Endothelial cell of umbilical vein (primary cell): Measurements from ENCODE around the gene RHOV. TPM values are rescaled to one million over a fixed set of nuclear protein-coding genes. Genes with fewer than 3 reads are reported as not detected.

Experiments
- BruUV-seq: library from RNA; stranded (reverse); fragments of 400-500 nt; replicated peaks from 2 replicates; lab custom pipeline; 2021; lab: Mats Ljungman, UMichigan
- CTCF ChIA-PET: fragments of 300-600, 350-600 bp; sonication (Branson Sonifier 250); formaldehyde crosslinking; loops from one replicate; lab custom pipeline; 2021; ENCODE audit warnings: antibody characterized with exemption, inconsistent platforms; lab: Charles Lee
- POLR2A ChIA-PET: fragments of 300-600, 350-600 bp; sonication (Branson Sonifier 250); formaldehyde crosslinking; loops from one replicate; lab custom pipeline; 2021; ENCODE audit warnings: antibody characterized with exemption, inconsistent platforms; lab: Charles Lee
- DNase-seq: peaks from one replicate; pipeline ENCODE4 v3.0.0-alpha.2; 2011; ENCODE audit warnings: low read depth, low spot score
- FAIRE-seq: peaks from 2 replicates; lab custom pipeline; 2011; peaks lifted over from hg19 to GRCh38; lab: Jason Lieb, UNC
- H2AFZ ChIP-seq: 2 replicates; pipeline ENCODE4 v1.6.0; 2012; ENCODE audit warnings: low read depth, low read length, control low read depth, inconsistent platforms
- H3K27ac ChIP-seq: 2 replicates; pipeline ENCODE4 v1.5.1; 2011; ENCODE audit warnings: low read depth, mild to moderate bottlenecking, control low read depth, low read length, moderate library complexity; ENCODE audit not compliant: insufficient read depth
- H3K27me3 ChIP-seq, 2 experiments: 2 replicates each; pipeline versions ENCODE4 v1.6.0 to v1.6.1; 2011; ENCODE audit warnings: low read length in 2 of 2, mixed read lengths in 1 of 2; ENCODE audit not compliant: control insufficient read depth in 2 of 2, insufficient read depth in 2 of 2
- H3K36me3 ChIP-seq, 2 experiments: 2 replicates in 1 of 2; 3 replicates in 1 of 2; pipeline ENCODE4 v1.5.1; 2011; ENCODE audit warnings: low read length in 2 of 2, mild to moderate bottlenecking in 1 of 2, moderate library complexity in 1 of 2; ENCODE audit not compliant: control insufficient read depth in 2 of 2, insufficient read depth in 2 of 2; ENCODE audit errors: extremely low read depth in 1 of 2
- H3K4me1 ChIP-seq: 3 replicates; pipeline ENCODE4 v1.5.1; 2011; ENCODE audit warnings: mild to moderate bottlenecking, low read length; ENCODE audit not compliant: control insufficient read depth, insufficient read depth; ENCODE audit errors: extremely low read depth
- H3K4me2 ChIP-seq: 2 replicates; pipeline ENCODE4 v1.6.1; 2011; ENCODE audit warnings: low read length, control low read depth, mixed read lengths; ENCODE audit not compliant: insufficient read depth
- H3K4me3 ChIP-seq, 3 experiments: fragments of 200-600 bp in 1 of 3; sonication (generic), shearing (Covaris generic) in 1 of 3; replicated peaks in 1 of 3; 2 replicates each; pipeline ENCODE4 v1.5.1; 2011 to 2016; ENCODE audit warnings: control low read depth in 3 of 3, low read length in 3 of 3, mild to moderate bottlenecking in 2 of 3, inconsistent platforms in 1 of 3, low read depth in 1 of 3, moderate library complexity in 1 of 3; ENCODE audit not compliant: insufficient read depth in 1 of 3
- H3K79me2 ChIP-seq: 2 replicates; pipeline ENCODE4 v1.6.0; 2012; ENCODE audit warnings: low read length, inconsistent platforms; ENCODE audit not compliant: control insufficient read depth, insufficient read depth
- H3K9ac ChIP-seq: replicated peaks from 2 replicates; pipeline ENCODE3; 2011; ENCODE audit warnings: low read length, control low read depth; ENCODE audit not compliant: insufficient read depth; ENCODE audit errors: extremely low read depth
- H3K9me1 ChIP-seq: replicated peaks from 3 replicates; pipeline ENCODE4 v1.6.0; 2011; ENCODE audit warnings: mild to moderate bottlenecking, low read length; ENCODE audit not compliant: control insufficient read depth, insufficient read depth; ENCODE audit errors: extremely low read depth
- H3K9me3 ChIP-seq: replicated peaks from 2 replicates; pipeline ENCODE4 v1.5.1; 2012; ENCODE audit warnings: low read length, inconsistent platforms; ENCODE audit not compliant: control insufficient read depth, insufficient read depth
- H4K20me1 ChIP-seq: replicated peaks from 2 replicates; pipeline ENCODE3; 2011; ENCODE audit warnings: mild to moderate bottlenecking, low read length; ENCODE audit not compliant: control insufficient read depth, insufficient read depth; ENCODE audit errors: extremely low read depth
- CTCF ChIP-seq, 2 donors: IDR thresholded peaks; 1 replicate in 1 of 2; 2 replicates in 1 of 2; pipeline ENCODE4 v1.5.1; 2011; ENCODE audit warnings: low read length in 2 of 2, mild to moderate bottlenecking in 2 of 2, moderate library complexity in 2 of 2, control low read depth in 1 of 2, inconsistent platforms in 1 of 2, low read depth in 1 of 2; ENCODE audit not compliant: insufficient read depth in 1 of 2; ENCODE audit errors: extremely low read depth in 1 of 2
- EZH2 ChIP-seq: IDR thresholded peaks from 2 replicates; pipeline ENCODE4 v1.6.1; 2012; ENCODE audit warnings: borderline replicate concordance, low read depth, mild to moderate bottlenecking, moderate library complexity, low read length, inconsistent platforms; ENCODE audit not compliant: severe bottlenecking
- FOS ChIP-seq: IDR thresholded peaks from 2 replicates; pipeline ENCODE4 v1.6.1; 2011; ENCODE audit warnings: mild to moderate bottlenecking, low read length, moderate library complexity, borderline replicate concordance; ENCODE audit not compliant: insufficient read depth
- GATA2 ChIP-seq: IDR thresholded peaks from 2 replicates; pipeline ENCODE4 v1.7.0; 2011; ENCODE audit warnings: low read depth, mild to moderate bottlenecking, moderate library complexity, mixed read lengths, low read length; ENCODE audit not compliant: insufficient read length, insufficient read depth
- JUN ChIP-seq: IDR thresholded peaks from 2 replicates; pipeline ENCODE4 v1.6.1; 2011; ENCODE audit warnings: borderline replicate concordance, low read depth; ENCODE audit not compliant: insufficient read length, insufficient read depth
- MAX ChIP-seq: IDR thresholded peaks from 2 replicates; pipeline ENCODE4 v1.6.1; 2011; ENCODE audit not compliant: insufficient read depth, insufficient read length
- MYC ChIP-seq: IDR thresholded peaks from one replicate; pipeline ENCODE4 v1.6.1; 2011; ENCODE audit warnings: mild to moderate bottlenecking, low read depth, low read length
- POLR2A ChIP-seq: IDR thresholded peaks from 2 replicates; pipeline ENCODE4 v1.6.1; 2012; ENCODE audit warnings: low read depth, mild to moderate bottlenecking, control low read depth, low read length
- POLR2AphosphoS5 ChIP-seq: IDR thresholded peaks from 2 replicates; pipeline ENCODE4 v1.6.1; 2012; ENCODE audit warnings: low read depth, mild to moderate bottlenecking, control low read depth, low read length, moderate library complexity; ENCODE audit not compliant: insufficient read depth
- dilution Hi-C: fragments of 300-500 bp; cut with MboI; formaldehyde crosslinking; loops from one replicate; pipeline ENCODE4 v1.15.0; 2019; ENCODE audit warnings: low sequenced_read_pairs; ENCODE audit not compliant: extremely low pct_ligation_motif_present
- intact Hi-C: fragments of 100-400 bp; cut with micrococcal nuclease; formaldehyde crosslinking; loops from one replicate; pipeline ENCODE4 v1.10.0; 2022
- polyA plus RNA-seq, 4 experiments: library from polyadenylated mRNA; depleted of rRNA in 3 of 4; stranded (reverse) in 3 of 4; unstranded in 1 of 4; fragments of >200 nt; gene quantifications; 2 replicates each; pipeline versions ENCODE4 v1.2.1 to v1.2.3, GENCODE V29; 2011 to 2012; ENCODE audit warnings: missing spikeins in 1 of 4
- total RNA-seq: library from RNA; stranded (reverse); gene quantifications from 2 replicates; pipeline ENCODE4 v1.2.3, GENCODE V29; 2021

The RHOV gene
- total and polyA plus RNA-seq, 2 donors (not counting 3 experiments of a cell fraction or from before 2014, with no cell fraction given): 0.15 to 0.20 TPM

GRCh38 chr15:40845511-40846284, 28.3 kb downstream of the RHOV start:
- Histone ChIP-seq H3K9ac (no peak overlapping the region), H3K4me3 (no peak overlapping the region), H3K27me3 (peaks cover 11% of the 10 kb centered on the region in 2 experiments), H3K4me2 (no peak overlapping the region), H3K79me2 (no peaks in the 10 kb centered on the region), H3K9me1 (no peaks in the 10 kb centered on the region), H3K36me3 (no peaks in the 10 kb centered on the region), H3K9me3 (no peaks in the 10 kb centered on the region), H4K20me1 (no peaks in the 10 kb centered on the region), H3K4me1 (peaks cover 5% of the 10 kb centered on the region), H2AFZ (no peak overlapping the region), H3K27ac (no peak overlapping the region)
- dilution Hi-C loops: no loop called here
- no TSS peak for BruUV-seq
- ChIA-PET CTCF (interaction anchor here (2.9 kb wide), 1 partner anchor 13 kb away, joined by 28 read pairs; no protein-coding TSS in a partner anchor), POLR2A (no interaction called here)
- TF ChIP-seq JUN: no peak
- TF ChIP-seq POLR2A: no peak
- no peak for TF ChIP-seq POLR2AphosphoS5
- no peak for TF ChIP-seq CTCF (IDR thresholded peaks at IDR 0.05; ENCODE audit: extremely low read depth in 1 of 2, insufficient read depth in 1 of 2, low read depth in 1 of 2, low read length in 2 of 2)
- no peak for TF ChIP-seq MYC
- no peak for TF ChIP-seq GATA2
- no peak for TF ChIP-seq MAX
- no peak for TF ChIP-seq EZH2
- TF ChIP-seq FOS: no peak
- DNase-seq (no peak), FAIRE-seq (no peak)
- intact Hi-C loops: no loop called here
